PC-9 (cell line): Measurements from ENCODE around the gene PRKG1.

Source experiments
- CTCF ChIP-seq: fragments of 200-600 bp; sonication (generic); conservative IDR thresholded peaks from 2 replicates; pipeline ENCODE4 v1.6.1; 2017; ENCODE audit warnings: mixed run types, antibody characterized with exemption, mild to moderate bottlenecking, moderate library complexity
- EZH2 ChIP-seq: fragments of 200-600 bp; sonication (generic); IDR thresholded peaks from 2 replicates; pipeline ENCODE4 v1.8.0; 2017; ENCODE audit warnings: antibody characterized with exemption, low read depth

- TF ChIP-seq CTCF (no peak), EZH2 (no peak)
Observed at GRCh38 chr10:52064084-52064845, 990.0 kb downstream of the PRKG1 start.
